NCI-H146 treated with DMSO at 0.1 percent for 48 hours (cell line): ENCODE results near the gene ANKRD16.
A peak's percentile ranks its signal among the peaks of the same experiment; 100 is the strongest.
"Not testable (repeated sequence)": the region's sequence is repeated elsewhere in the genome, so short reads cannot be mapped to it uniquely, and the experiment has no call there.

ENCODE experiments used
- DNase-seq: peaks from one replicate; lab custom pipeline; 2025; ENCODE audit not compliant: unreplicated experiment; lab: John Stamatoyannopoulos, UW

ANKRD16 gene

GRCh38 chr10:5877041-5877440 is 12.7 kb downstream of the ANKRD16 start:
- not testable (repeated sequence) for DNase-seq

GRCh38 chr10:5876181-5876768 is 13.4 kb downstream of the ANKRD16 start:
- DNase-seq: no peak

GRCh38 chr10:5873515-5873995 is 16.1 kb downstream of the ANKRD16 start:
- peak; percentile 62 for DNase-seq

GRCh38 chr10:5871596-5871995 is 18.1 kb downstream of the ANKRD16 start:
- DNase-seq: no peak

- DNase-seq: no peak
Measured at GRCh38 chr10:5869156-5869555, 20.5 kb downstream of the ANKRD16 start.

GRCh38 chr10:5868383-5868782 is 21.3 kb downstream of the ANKRD16 start:
- not testable (repeated sequence) for DNase-seq

- DNase-seq: not testable (repeated sequence)
Measured at GRCh38 chr10:5867091-5867615, 22.5 kb downstream of the ANKRD16 start.

GRCh38 chr10:5866451-5867081 is 23.1 kb downstream of the ANKRD16 start:
- DNase-seq: not testable (repeated sequence)

GRCh38 chr10:5862981-5863685 is 26.6 kb downstream of the ANKRD16 start:
- not testable (repeated sequence) for DNase-seq

GRCh38 chr10:5862360-5862961 is 27.2 kb downstream of the ANKRD16 start:
- DNase-seq: no peak

- DNase-seq: no peak
Measured at GRCh38 chr10:5860066-5860465, 29.6 kb downstream of the ANKRD16 start.

- DNase-seq: no peak
Measured at GRCh38 chr10:5858811-5859210, 30.9 kb downstream of the ANKRD16 start.

GRCh38 chr10:5856701-5857004 is 33.0 kb downstream of the ANKRD16 start:
- no peak for DNase-seq

- DNase-seq: no peak
Measured at GRCh38 chr10:5855979-5856700, 33.6 kb downstream of the ANKRD16 start.

- DNase-seq: no peak
Measured at GRCh38 chr10:5854131-5854475, 35.6 kb downstream of the ANKRD16 start.

- DNase-seq: not testable (repeated sequence)
Measured at GRCh38 chr10:5846667-5847066, 43.0 kb downstream of the ANKRD16 start.

GRCh38 chr10:5844345-5845055 is 45.2 kb downstream of the ANKRD16 start:
- DNase-seq: no peak

GRCh38 chr10:5843686-5844344 is 45.9 kb downstream of the ANKRD16 start:
- no peak for DNase-seq

GRCh38 chr10:5841965-5842364 is 47.7 kb downstream of the ANKRD16 start:
- no peak for DNase-seq
